HG02981 (cell line): ENCODE data around the gene TOR1B.
"Not testable (repeated sequence)": the region's sequence is repeated elsewhere in the genome, so short reads cannot be mapped to it uniquely, and the experiment has no call there.

ENCODE experiments used
- ATAC-seq: cut with Tn5 transposase; IDR thresholded peaks from one replicate; pipeline ENCODE4 v1.9.1; 2021; ENCODE audit warnings: mild to moderate bottlenecking, moderate library complexity; ENCODE audit not compliant: unreplicated experiment

The TOR1B gene

DNA sequence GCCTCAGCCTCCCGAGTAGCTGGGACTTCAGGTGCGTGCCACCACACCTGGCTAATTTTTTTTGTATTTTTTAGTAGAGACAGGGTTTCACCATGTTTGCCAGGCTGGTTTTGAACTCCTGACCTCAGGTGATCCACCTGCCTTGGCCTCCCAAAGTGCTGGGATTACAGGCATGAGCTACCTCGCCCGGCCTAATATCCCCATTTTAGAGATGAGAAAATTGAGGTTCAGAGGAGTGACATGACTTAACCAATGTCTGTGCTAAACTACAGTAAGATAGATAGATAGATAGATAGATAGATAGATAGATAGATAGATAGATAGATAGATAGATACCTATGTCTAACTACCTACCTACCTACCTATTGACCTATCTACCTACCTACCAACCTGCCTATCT lies 26.9 kb upstream of the TOR1B start:
- ATAC-seq, result not testable (repeated sequence)

DNA sequence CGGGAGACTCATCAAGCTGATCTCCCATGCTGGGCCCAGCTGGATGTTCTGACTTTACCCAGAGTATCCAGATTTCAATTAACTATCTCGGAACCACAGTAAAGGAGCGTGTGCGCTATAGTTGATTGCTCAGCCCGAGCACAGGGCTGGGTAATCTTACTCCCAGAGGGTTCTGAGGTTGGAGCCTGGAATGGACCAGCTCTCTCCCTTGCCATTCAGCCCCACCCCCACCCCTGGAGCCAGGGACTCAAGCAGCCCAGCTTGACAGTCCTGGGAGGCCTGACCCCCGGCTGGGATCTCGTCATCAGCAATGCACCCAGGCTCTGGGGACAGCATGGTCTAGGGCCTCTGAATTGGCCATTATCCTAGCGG lies 26.4 kb upstream of the TOR1B start:
- no peak for ATAC-seq

DNA sequence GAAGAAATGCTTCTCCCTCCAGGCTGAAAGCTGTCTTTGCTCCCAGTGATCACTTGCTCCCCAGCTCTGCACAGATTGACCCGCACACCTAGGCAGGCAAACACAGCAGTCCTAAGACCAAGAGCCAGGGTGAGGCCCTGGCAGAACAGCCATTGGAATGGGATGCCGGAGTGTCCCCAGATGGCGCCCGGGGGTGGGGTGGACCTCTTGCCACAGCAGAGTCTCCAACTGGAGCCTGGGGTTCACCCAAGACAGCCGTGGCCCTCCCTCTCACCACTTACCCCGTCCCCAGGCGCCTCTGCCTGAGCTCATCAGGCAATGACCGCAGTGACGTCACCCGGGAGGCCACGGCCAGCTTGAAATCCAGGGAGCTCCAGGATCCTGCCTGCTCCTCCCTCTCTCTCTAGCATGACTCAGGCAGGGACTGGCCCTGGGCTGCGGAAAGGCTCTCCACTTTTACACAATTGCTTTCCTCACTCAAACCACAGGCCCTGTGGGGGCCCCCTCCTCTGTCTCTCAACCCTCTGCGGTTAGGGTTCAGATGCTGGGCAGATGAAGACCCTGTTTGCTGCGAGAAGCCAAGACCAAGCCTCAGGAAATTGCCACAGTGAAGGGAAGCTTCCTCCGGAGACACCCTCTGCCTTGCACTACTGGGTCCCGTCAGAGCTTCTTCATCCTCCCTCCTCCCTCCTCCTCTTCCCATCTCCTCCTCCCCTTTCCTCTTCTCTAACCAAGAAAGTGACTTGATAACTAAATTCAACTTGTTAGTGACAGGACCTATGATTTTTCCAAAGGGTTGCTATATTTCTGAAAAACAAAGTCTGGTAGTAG lies 25.8 kb upstream of the TOR1B start:
- no peak for ATAC-seq

DNA sequence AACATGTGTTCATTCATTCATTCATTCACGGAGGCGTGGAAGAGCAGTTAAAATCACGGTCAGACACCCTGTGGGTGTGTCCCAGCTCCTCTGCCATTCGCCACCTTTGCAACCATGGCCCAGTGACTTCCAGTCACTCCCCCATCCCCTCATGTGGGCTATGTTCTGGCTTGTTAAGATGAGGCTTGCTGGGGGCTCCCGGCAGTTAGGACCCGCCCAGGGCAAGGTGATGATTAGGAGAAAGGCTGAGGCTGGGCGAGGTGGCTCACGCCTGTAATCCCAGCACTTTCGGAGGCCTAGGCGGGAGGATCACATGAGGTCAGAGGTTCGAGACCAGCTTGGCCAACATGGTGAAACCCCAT lies 25.2 kb upstream of the TOR1B start:
- ATAC-seq, result no peak

DNA sequence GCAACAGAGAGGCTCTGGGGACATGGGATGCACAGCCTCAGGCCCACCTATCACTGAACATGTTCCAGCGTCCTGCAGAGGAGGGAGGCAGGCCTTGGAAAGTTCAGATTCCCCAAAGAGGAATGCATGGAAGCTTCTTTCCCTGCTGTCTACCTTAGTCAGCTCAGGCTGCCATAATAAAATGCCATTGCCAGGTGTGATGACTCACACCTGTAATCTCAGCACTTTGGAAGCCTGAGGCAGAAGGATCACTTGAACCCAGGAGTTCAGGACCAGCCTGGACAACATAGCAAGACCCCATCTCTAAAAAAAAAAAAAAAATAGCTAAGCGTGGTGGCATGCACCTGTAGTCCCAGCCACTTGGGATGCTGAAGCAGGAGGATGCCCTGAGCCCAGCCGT lies 24.5 kb upstream of the TOR1B start:
- no peak for ATAC-seq

DNA sequence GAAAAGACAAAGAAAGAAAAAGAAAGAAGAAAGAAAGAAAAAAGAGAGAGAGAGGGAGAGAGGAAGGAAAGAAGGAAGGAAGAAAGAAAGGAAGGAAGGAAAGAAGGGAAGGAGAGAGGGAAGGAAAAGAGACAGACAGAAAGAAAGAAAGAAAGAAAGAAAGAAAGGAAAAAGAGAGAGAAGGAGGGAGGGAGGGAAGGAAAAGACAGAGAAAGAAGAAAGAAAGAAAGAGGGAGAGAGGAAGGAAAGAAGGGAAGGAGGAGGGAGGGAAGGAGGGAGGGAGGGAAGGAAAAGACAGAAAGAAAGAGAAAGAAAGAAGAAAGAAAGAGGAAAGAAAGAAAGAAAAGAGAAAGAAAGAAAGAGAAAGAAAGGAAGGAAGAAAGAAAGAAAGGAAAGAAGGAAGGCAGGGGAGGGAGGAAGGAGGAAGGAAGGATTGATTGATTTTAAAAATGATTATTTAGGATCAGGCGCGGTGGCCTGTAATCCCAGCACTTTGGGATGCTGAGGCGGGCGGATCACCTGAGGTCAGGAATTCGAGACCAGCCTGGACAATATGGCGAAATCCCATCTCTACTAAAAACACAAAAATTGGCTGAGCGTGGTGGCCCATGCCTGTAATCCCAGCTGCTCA lies 23.3 kb upstream of the TOR1B start:
- ATAC-seq, result no peak

DNA sequence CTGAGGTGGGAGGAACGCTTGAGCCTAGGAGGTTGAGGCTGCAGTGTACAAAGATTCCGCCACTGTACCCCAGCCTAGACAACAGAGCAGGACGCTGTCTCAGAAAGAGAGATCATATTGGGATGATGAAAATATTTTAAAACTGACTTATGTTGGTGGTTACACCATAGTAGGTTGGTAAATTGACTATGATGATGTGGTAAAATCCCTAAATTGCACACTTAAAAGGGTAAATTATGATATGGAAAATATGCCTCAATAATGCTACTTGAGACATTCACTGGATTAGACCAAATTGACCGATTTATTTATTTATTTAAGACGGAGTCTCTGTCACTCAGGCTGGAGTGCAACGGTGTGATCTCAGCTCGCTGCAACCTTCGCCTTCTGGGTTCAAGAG lies 21.9 kb upstream of the TOR1B start:
- ATAC-seq, result no peak

DNA sequence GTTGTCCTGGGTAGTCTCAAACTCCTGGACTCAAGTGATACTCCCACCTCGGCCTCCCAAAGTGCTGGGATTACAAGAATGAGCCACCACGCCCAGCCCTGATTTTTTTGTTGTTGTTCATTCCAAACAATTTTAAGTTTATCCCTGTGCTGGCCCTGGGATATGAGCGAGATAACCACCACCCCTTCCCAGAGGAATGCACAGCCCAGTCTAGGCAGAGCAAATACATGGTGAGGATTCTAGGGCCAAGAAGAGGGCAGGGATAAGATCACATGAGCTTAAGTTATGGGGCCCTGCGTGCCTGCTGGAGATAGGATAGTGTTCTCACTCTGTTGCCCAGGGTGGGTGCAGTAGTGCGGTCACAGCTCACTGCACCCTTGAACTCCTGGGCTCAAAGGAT lies 21.0 kb upstream of the TOR1B start:
- ATAC-seq, result no peak

DNA sequence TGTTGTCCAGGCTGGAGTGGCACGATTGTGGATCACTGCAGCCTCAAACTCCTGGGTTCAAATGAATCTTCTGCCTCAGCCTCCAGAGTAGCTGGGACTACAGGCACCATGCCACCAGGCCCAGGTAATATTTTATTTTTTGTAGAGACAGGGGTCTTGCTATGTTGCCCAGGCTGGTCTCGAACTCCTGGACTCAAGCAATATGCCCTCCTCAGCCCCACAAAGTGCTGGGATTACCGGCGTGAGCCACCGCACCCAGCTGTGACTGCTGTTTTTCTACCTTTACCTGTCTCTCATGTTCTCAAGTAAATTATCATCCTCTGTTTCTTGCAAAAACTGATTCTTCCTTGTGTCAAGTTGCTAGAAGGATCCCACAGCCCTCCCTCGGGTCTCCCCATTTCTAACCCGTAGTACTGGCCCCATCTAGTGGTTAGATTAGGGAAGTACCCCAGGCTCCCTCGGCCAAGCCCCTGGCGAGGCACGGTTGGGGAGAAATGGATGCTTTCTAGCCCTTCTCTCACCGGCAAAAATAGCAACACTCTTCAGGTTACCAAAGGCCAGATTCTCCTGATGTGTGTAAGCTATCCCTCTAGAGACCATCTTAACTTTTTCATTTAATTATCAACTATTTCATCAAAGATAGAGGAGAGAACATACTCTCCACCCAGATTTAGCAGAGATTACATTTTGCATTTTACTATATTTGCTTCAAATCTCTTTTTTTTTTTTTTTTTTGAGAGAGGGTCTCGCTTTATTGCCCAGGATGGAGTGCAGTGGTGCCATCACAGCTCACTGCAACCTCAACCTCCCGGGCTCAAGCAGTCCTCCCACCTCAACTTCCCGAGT lies 19.2 kb upstream of the TOR1B start:
- no peak for ATAC-seq

DNA sequence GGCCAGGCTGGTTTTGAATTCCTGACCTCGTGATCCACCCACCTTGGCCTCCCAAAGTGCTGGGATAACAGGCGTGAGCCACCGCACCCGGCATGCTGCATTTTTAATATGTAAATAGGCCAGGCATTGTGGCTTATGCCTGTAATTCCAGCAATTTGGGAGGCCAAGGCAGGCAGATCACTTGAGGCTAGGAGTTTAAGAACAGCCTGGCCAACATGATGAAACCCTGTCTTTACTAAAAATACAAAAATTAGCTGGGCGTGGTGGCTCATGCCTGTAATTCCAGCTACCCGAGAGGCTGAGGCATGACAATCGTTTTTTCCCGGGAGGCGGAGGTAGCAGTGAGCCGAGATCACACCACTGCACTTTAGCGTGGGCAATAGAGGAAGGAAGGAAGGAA lies 18.0 kb upstream of the TOR1B start:
- not testable (repeated sequence) for ATAC-seq

DNA sequence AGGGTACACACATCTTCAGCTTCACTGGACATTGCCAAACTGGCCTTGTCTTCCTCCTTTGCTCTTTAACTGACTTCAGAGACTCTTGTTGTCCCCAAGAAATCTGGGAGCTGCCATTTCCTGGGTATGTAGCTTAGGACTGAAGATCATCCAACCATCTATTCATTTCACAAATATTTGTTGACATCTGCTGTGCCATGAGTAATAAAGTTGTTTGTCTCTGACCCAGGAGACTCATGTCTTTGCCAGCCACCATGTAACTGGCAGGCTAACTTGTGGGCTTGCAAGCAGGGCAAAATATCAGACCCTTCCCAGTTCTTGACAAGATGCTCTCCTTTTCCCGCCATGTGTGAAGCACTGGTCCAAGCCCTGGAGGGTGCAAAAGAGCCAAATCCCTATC lies 17.1 kb upstream of the TOR1B start:
- no peak for ATAC-seq

DNA sequence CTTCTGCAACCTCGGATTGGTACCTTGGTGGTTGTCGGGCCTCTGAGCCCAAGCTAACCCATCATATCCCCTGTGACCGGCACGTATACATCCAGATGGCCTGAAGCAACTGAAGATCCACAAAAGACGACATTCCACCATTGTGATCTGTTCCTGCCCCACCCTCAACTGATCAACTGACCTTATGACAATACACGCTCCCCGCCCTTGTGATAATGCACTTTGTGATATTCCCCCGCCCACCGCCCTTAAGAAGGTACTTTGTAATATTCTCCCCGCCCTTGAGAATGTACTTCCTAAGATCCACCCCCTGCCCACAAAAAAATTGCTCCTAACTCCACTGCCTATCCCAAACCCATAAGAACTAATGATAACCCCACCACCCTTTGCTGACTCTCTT lies 16.5 kb upstream of the TOR1B start:
- ATAC-seq, result no peak

DNA sequence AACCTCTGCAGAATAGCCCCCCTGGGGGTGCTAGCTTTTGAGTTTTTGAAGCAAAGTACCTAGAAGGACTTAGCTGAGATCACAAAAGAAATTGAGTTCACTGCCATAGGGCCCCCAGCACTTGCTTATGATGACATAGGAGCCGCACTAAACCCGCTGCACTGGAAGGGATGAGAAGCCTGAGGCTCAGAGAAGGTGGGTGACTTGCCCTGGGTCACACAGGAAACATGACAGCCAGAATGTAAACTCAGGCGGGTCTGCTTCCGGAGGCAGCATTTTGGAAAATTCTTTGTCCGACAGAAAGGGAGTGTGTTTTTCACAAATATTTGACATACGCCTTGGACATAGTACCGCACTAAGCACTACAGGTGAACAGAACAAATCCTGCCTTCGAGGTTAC lies 8.4 kb upstream of the TOR1B start:
- no peak for ATAC-seq

DNA sequence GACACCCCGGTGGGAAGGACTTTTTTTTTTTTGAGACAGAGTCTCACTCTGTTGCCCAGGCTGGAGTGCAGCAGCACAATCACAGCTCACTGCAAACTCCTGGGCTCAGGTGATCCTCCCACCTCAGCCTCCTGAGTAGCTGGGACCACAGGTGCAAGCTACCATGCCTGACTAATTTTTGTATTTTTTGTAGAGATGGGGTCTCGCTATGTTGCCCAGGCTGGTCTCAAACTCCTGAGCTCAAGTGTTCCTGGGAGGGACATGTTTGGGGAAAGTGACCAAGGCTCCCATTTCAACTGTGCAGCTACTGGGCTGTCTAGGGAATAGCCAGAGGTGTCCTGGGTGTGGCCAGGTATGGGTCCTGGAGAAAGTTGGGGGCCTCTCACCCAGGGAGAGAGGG lies 7.0 kb upstream of the TOR1B start:
- ATAC-seq, result not testable (repeated sequence)

DNA sequence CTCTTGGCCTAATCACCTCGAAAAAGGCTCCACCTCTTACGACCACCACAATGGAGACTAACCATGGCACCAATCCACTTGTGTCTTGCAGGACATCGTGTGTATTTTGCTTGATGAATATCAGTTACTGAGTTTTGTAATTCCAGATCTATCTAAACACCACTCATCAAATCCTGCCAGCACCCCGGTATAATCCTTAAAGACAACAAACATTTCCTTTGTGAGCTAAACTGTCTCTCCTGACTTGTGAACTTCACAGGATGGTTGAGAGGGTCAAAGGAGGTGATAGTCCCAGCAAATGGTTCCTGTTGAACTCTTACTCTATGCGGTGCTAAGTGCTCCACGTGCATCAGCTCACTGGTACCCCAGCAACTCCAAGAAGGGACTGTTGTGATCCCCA lies 4.0 kb upstream of the TOR1B start:
- ATAC-seq, result no peak

DNA sequence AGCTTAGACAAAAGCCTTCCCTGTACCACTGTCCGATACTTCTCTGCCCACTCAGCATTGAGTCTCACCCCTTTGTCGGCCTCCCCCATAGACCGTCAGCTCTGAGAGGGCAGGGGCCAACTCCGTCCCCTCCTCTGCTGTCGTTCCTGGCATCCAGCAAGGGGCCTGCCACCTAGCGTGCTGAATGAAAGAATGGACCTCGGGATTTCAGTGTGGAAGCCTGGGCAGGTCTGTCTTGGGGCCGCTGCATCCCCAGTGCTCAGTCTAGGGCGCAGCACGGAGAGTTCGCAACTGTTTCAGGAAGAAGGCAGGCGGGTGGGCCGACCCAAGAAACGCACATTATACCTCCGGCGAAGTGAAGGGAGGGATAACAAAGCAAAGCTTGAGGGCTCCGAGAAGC lies 1.5 kb upstream of the TOR1B start:
- ATAC-seq, result no peak

DNA sequence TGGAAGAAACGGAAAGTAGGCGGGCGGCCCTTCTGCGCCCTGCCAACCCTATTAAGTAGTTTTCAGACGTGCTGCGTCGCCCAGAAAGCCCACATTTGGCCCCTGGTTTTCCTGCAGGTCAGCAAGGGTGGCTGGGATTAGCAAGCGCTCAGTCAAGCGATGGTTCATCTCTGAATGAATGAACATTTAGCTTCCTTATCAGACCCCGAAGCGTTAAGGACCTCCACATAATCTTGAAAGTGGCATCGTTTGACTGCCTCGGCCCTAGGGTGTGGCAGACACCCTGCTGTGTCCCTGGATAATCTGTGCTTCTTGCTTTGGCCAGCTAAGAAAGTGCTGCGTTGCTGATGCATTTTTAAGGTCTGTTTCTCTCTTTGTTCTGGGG lies 684 bp downstream of the TOR1B start:
- ATAC-seq, result no peak

DNA sequence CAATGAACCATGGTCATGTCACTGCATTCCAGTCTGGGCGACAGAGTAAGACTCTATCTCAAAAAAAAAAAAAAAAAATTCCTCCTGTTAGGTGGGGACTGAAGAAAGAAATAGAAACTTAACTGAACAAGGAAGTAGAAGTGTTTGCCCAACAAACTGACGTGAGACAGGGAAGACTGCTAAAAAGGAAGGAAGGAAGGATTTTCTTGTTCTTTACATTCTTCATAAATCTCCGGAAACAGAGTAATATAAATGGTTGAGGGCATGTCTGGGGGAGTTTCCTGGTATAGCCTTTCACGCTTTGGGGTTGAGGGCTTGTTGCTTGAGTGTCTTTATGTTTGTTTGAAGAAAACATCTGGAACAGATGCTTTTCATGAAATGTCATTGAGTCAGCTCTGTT lies 3.1 kb downstream of the TOR1B start:
- no peak for ATAC-seq

DNA sequence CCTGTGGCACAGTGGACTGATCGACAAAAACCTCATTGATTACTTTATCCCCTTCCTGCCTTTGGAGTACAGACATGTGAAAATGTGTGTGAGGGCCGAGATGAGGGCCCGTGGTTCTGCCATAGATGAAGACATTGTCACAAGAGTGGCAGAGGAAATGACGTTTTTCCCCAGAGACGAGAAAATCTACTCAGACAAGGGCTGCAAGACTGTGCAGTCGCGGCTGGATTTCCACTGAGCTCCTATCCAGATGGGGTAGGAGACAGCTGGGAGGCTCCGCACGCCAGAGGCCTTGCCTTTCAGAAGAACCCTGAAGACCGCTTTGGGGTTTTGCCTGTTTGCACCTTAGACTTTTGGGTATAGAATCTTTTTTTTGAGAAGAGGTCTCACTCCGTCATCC lies 6.4 kb downstream of the TOR1B start:
- ATAC-seq, result no peak

DNA sequence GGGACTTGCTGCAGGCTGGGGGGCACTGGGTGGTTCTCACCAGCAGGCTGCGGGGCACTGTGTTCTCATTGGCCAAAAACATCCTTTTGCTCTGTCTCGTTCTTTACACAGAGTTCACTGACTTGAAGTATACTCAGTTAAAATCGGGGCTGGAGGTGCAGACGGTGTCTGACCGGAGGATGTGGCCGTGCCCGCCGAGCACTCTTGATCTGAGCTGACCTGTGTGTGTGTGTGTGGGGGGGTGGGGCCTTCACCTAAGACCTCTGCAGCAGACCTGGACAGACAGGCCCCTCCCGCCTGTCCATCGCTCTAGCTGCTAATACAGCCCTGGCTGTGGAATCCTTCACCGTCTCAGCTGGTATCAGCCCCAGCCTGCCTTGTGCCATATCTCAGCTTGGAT lies 7.1 kb downstream of the TOR1B start:
- ATAC-seq, result no peak

DNA sequence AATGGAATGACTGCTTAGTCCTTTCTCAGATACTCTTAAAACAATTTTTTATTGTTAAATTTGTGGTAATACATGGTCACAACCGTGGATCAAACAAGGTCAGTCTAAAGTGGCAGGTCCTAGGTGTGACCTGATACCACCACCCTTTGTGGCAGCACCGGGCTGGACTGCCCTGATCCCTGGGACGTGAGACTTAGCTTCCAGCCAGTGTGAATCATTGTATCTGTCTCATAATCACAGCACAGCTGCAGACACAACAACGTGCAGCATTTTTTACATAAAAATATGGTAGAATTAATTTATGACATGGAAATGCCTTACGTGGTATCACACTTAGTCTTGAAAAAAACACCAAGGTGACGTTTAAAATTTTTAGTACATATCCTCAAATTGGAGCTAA lies 7.8 kb downstream of the TOR1B start:
- ATAC-seq, result no peak

DNA sequence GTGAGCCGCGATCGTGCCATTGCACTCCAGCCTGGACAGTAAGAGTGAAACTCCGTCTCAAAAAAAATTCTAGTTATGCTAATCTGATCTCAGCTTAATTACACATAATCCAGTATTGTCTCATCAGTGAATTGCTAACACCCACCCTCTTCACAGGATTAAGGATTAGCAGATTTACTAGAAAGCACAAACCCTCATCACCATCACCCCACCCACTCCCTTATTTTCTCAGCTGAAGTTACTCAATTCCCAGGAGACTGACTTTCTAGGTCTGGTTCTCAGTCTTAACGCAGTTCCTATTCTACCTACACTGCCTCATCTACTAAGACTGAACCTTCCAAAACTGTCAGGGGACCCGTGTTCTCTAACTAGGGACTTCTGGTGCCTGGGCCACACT lies 9.0 kb downstream of the TOR1B start:
- ATAC-seq, result no peak
